H9 (cell line): Measurements from ENCODE around the gene RTN4R. TPM values are rescaled to one million over a fixed set of nuclear protein-coding genes. Genes with fewer than 3 reads are reported as not detected.
"Not testable (repeated sequence)": the region's sequence is repeated elsewhere in the genome, so short reads cannot be mapped to it uniquely, and the experiment has no call there.

Experiments
- DNase-seq: peaks from one replicate; pipeline ENCODE4 v3.0.0-alpha.2; 2017
- H2AFZ ChIP-seq: one replicate; pipeline ENCODE4 v1.6.1; 2013; ENCODE audit warnings: mild to moderate bottlenecking, low read length, control low read depth, moderate library complexity
- H2AK5ac ChIP-seq: 2 replicates; pipeline ENCODE4 v1.6.1; 2013; ENCODE audit warnings: low read length, control low read depth, mixed read lengths; ENCODE audit not compliant: insufficient read length
- H2BK120ac ChIP-seq: one replicate; pipeline ENCODE4 v1.6.1; 2013; ENCODE audit warnings: low read depth, mild to moderate bottlenecking, low read length, control low read depth, inconsistent platforms; ENCODE audit not compliant: poor library complexity, severe bottlenecking
- H2BK12ac ChIP-seq: 2 replicates; pipeline ENCODE4 v1.6.1; 2013; ENCODE audit warnings: low read length, control low read depth, mixed read lengths, low read depth; ENCODE audit not compliant: insufficient read length
- H2BK15ac ChIP-seq: 2 replicates; pipeline ENCODE4 v1.6.1; 2013; ENCODE audit warnings: low read depth, low read length, control low read depth
- H2BK20ac ChIP-seq: one replicate; pipeline ENCODE4 v1.6.1; 2013; ENCODE audit warnings: low read depth, mild to moderate bottlenecking, low read length, control low read depth, inconsistent platforms; ENCODE audit not compliant: poor library complexity, severe bottlenecking
- H2BK5ac ChIP-seq: 2 replicates; pipeline ENCODE4 v1.6.1; 2013; ENCODE audit warnings: low read length, control low read depth, mixed read lengths; ENCODE audit not compliant: insufficient read length
- H3K14ac ChIP-seq: 2 replicates; pipeline ENCODE4 v1.6.1; 2013; ENCODE audit warnings: low read length, control low read depth; ENCODE audit not compliant: insufficient read depth
- H3K18ac ChIP-seq: 2 replicates; pipeline ENCODE4 v1.6.1; 2013; ENCODE audit warnings: low read depth, mild to moderate bottlenecking, mixed read lengths, low read length, control low read depth; ENCODE audit not compliant: insufficient read length
- H3K23ac ChIP-seq: 2 replicates; pipeline ENCODE4 v1.6.1; 2013; ENCODE audit warnings: low read length, control low read depth, mixed read lengths, low read depth; ENCODE audit not compliant: insufficient read length
- H3K23me2 ChIP-seq: 2 replicates; pipeline ENCODE4 v1.6.1; 2013; ENCODE audit warnings: low read depth, mild to moderate bottlenecking, mixed read lengths, low read length, control low read depth; ENCODE audit not compliant: insufficient read length, poor library complexity, severe bottlenecking
- H3K27ac ChIP-seq: 2 replicates; pipeline ENCODE4 v1.5.1; 2013; ENCODE audit warnings: low read length, control low read depth, mixed read lengths, low read depth; ENCODE audit not compliant: insufficient read length
- H3K27me3 ChIP-seq: 2 replicates; pipeline ENCODE4 v1.6.1; 2013; ENCODE audit warnings: low read length, control low read depth, inconsistent platforms; ENCODE audit not compliant: insufficient read depth
- H3K4ac ChIP-seq: 2 replicates; pipeline ENCODE4 v1.6.1; 2013; ENCODE audit warnings: low read depth, mild to moderate bottlenecking, control low read depth, inconsistent platforms, low read length, moderate library complexity
- H3K4me1 ChIP-seq: 2 replicates; pipeline ENCODE4 v1.6.1; 2013; ENCODE audit warnings: low read length, control low read depth, inconsistent platforms; ENCODE audit not compliant: insufficient read depth
- H3K4me2 ChIP-seq: 2 replicates; pipeline ENCODE4 v1.6.1; 2013; ENCODE audit warnings: low read length, control low read depth, mixed read lengths; ENCODE audit not compliant: insufficient read length, insufficient read depth
- H3K56ac ChIP-seq: 2 replicates; pipeline ENCODE4 v1.6.1; 2013; ENCODE audit warnings: low read depth, mild to moderate bottlenecking, mixed read lengths, low read length, control low read depth; ENCODE audit not compliant: insufficient read length
- H3K79me1 ChIP-seq: 2 replicates; pipeline ENCODE4 v1.6.1; 2013; ENCODE audit warnings: low read depth, mild to moderate bottlenecking, moderate library complexity, low read length, control low read depth, inconsistent platforms; ENCODE audit not compliant: insufficient read depth, poor library complexity, severe bottlenecking
- H3K79me2 ChIP-seq: 2 replicates; pipeline ENCODE4 v1.6.1; 2013; ENCODE audit warnings: low read length, control low read depth, inconsistent platforms; ENCODE audit not compliant: insufficient read depth
- H3K9ac ChIP-seq: 2 replicates; pipeline ENCODE4 v1.6.1; 2013; ENCODE audit warnings: low read length, control low read depth, mixed read lengths; ENCODE audit not compliant: insufficient read length; ENCODE audit errors: extremely low read depth
- H3K9me3 ChIP-seq: one replicate; pipeline ENCODE4 v1.6.1; 2013; ENCODE audit warnings: low read depth, low read length, inconsistent platforms; ENCODE audit not compliant: control insufficient read depth
- H3T11ph ChIP-seq: one replicate; pipeline ENCODE4 v1.6.1; 2013; ENCODE audit warnings: mild to moderate bottlenecking, low read length, control low read depth, inconsistent platforms
- H4K20me1 ChIP-seq: one replicate; pipeline ENCODE4 v1.6.1; 2013; ENCODE audit not compliant: control insufficient read depth, insufficient read length, insufficient read depth
- H4K5ac ChIP-seq: 2 replicates; pipeline ENCODE4 v1.6.1; 2013; ENCODE audit warnings: low read depth, mild to moderate bottlenecking, mixed read lengths, low read length, control low read depth; ENCODE audit not compliant: insufficient read length
- H4K8ac ChIP-seq: replicated peaks from 2 replicates; pipeline ENCODE4 v1.6.1; 2013; ENCODE audit warnings: low read length, control low read depth, mixed read lengths, low read depth; ENCODE audit not compliant: insufficient read length
- H4K91ac ChIP-seq: 2 replicates; pipeline ENCODE4 v1.6.1; 2013; ENCODE audit warnings: low read depth, mild to moderate bottlenecking, moderate library complexity, mixed read lengths, low read length, control low read depth; ENCODE audit not compliant: insufficient read length
- H3K27ac Mint-ChIP-seq, 3 experiments: 2 replicates in 2 of 3; 3 replicates in 1 of 3; pipeline ENCODE4 v1.8.0; 2020 to 2021; ENCODE audit warnings: mixed read lengths in 3 of 3, mild to moderate bottlenecking in 1 of 3, moderate library complexity in 1 of 3
- H3K27me3 Mint-ChIP-seq: 2 replicates; pipeline ENCODE4 v1.8.0; 2021; ENCODE audit warnings: low read depth, mild to moderate bottlenecking, moderate library complexity, mixed read lengths
- H3K36me3 Mint-ChIP-seq, 3 experiments: 2 replicates in 2 of 3; 3 replicates in 1 of 3; pipeline ENCODE4 v1.8.0; 2020 to 2021; ENCODE audit warnings: low read depth in 3 of 3, mixed read lengths in 3 of 3; ENCODE audit not compliant: insufficient read depth in 1 of 3
- H3K4me1 Mint-ChIP-seq, 2 experiments: 2 replicates each; pipeline ENCODE4 v1.8.0; 2020; ENCODE audit warnings: mixed read lengths in 2 of 2
- H3K4me3 Mint-ChIP-seq, 2 experiments: 2 replicates in 1 of 2; 3 replicates in 1 of 2; pipeline ENCODE4 v1.8.0; 2020 to 2021; ENCODE audit warnings: mild to moderate bottlenecking in 2 of 2, mixed read lengths in 2 of 2, moderate library complexity in 1 of 2
- H3K9me3 Mint-ChIP-seq, 2 experiments: 2 replicates in 1 of 2; 3 replicates in 1 of 2; pipeline ENCODE4 v1.8.0; 2020; ENCODE audit warnings: mild to moderate bottlenecking in 2 of 2, mixed read lengths in 2 of 2, moderate library complexity in 1 of 2
- WGBS: extraction: QIAGEN DNeasy Blood & Tissue Kit; methylation state at CpG from one replicate; pipeline ENCODE4 v1.1.7; 2013; ENCODE audit warnings: missing lambda C conversion rate, low lambda C conversion rate, mixed read lengths; ENCODE audit not compliant: insufficient read length; ENCODE audit errors: extremely low coverage; 5-methylcytosine and 5-hydroxymethylcytosine counted together
- total RNA-seq: library from RNA; stranded (reverse); gene quantifications from 2 replicates; pipeline ENCODE4 v1.2.1, GENCODE V29; 2021

RTN4R gene
- total RNA-seq, 1 experiment from 2014 or later: 19.0 TPM

DNA sequence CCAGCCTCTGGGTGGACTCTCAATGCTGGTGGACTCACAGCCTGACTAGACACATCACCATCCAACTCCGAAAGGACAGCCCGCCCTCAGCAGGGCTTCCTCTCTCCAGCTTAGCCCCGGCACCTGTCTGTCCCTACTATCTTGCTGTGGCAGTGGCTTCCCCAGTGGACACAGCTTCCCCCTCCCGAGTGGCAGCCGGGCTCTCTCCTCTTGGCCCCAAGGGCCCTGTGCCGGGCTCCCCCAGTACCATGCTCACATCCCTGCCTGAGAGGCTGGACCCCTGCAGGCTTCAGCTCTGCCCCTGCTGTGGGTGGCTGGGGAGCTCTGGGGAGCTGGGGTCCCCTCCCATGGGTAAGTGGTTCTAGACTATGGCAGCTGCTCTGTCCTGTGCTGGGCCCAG is 42.7 kb upstream of the RTN4R start:
- H3K14ac ChIP-seq, H3K4me1 ChIP-seq, H3K4me1 Mint-ChIP-seq, H2AFZ ChIP-seq, H3K79me2 ChIP-seq, H4K20me1 ChIP-seq, H4K5ac ChIP-seq, H3K23ac ChIP-seq, H4K8ac ChIP-seq, H3K9me3 Mint-ChIP-seq, H3K27me3 Mint-ChIP-seq, H3K4ac ChIP-seq, H2BK5ac ChIP-seq, H3K4me2 ChIP-seq, H3K27me3 ChIP-seq, H3K56ac ChIP-seq, H2BK15ac ChIP-seq, H3K9ac ChIP-seq, H2BK20ac ChIP-seq, H3K27ac Mint-ChIP-seq, H3K27ac ChIP-seq, DNase-seq, H3K79me1 ChIP-seq, H3K4me3 Mint-ChIP-seq, H4K91ac ChIP-seq, H3K36me3 Mint-ChIP-seq, H3K9me3 ChIP-seq, H3T11ph ChIP-seq, H2BK120ac ChIP-seq, H3K23me2 ChIP-seq, H2BK12ac ChIP-seq, H3K18ac ChIP-seq, H2AK5ac ChIP-seq: not testable (repeated sequence)
- no CpG with 5 or more reads among the region's 6 CpGs for WGBS

DNA sequence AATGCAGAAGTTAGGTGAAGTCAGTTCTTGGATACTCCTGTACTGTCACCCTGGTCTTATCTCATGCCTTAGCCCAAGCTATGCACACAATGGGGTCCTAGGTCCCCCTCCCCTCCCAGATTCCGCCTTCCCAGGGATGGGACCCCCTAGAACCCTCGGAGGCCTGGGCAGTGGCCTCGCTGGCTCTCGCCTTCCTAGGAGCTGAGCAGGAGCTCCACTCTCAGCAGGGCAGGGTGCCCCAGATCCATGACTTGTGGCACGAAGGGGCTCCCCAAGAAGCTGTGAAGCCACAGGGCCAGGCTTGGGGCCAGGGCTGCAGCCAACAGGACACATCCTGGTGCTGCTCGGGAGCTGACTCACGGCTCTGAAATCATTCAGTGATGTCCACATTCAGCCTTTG is 42.1 kb upstream of the RTN4R start:
- H4K8ac ChIP-seq, H3K4me1 ChIP-seq, H2BK5ac ChIP-seq, H3K9me3 Mint-ChIP-seq, H3K27ac ChIP-seq, H3K27me3 ChIP-seq, H3K36me3 Mint-ChIP-seq, H3K56ac ChIP-seq, H2BK120ac ChIP-seq, H3K27ac Mint-ChIP-seq, H2AK5ac ChIP-seq, H3K4me2 ChIP-seq, H3K23me2 ChIP-seq, H3T11ph ChIP-seq, H4K20me1 ChIP-seq, H3K4ac ChIP-seq, H3K4me1 Mint-ChIP-seq, H4K91ac ChIP-seq, H2BK15ac ChIP-seq, H2BK20ac ChIP-seq, H4K5ac ChIP-seq, H3K18ac ChIP-seq, H3K79me1 ChIP-seq, DNase-seq, H2AFZ ChIP-seq, H3K4me3 Mint-ChIP-seq, H2BK12ac ChIP-seq, H3K9ac ChIP-seq, H3K9me3 ChIP-seq, H3K23ac ChIP-seq, H3K27me3 Mint-ChIP-seq, H3K14ac ChIP-seq, H3K79me2 ChIP-seq: not testable (repeated sequence)
- WGBS: no CpG with 5 or more reads among the region's 7 CpGs
